WI38 (cell line): ENCODE results near the gene SHPK.

Source experiments
- H3K4me3 ChIP-seq: 2 replicates; pipeline ENCODE4 v1.5.1; 2011; ENCODE audit warnings: low read depth, mild to moderate bottlenecking, control low read depth, low read length
- TF ChIP-seq, protein P1 (sequence below): IDR thresholded peaks from 2 replicates; pipeline ENCODE4 v1.5.1; 2012; ENCODE audit warnings: low read depth, mild to moderate bottlenecking, control low read depth, low read length

The SHPK gene

DNA sequence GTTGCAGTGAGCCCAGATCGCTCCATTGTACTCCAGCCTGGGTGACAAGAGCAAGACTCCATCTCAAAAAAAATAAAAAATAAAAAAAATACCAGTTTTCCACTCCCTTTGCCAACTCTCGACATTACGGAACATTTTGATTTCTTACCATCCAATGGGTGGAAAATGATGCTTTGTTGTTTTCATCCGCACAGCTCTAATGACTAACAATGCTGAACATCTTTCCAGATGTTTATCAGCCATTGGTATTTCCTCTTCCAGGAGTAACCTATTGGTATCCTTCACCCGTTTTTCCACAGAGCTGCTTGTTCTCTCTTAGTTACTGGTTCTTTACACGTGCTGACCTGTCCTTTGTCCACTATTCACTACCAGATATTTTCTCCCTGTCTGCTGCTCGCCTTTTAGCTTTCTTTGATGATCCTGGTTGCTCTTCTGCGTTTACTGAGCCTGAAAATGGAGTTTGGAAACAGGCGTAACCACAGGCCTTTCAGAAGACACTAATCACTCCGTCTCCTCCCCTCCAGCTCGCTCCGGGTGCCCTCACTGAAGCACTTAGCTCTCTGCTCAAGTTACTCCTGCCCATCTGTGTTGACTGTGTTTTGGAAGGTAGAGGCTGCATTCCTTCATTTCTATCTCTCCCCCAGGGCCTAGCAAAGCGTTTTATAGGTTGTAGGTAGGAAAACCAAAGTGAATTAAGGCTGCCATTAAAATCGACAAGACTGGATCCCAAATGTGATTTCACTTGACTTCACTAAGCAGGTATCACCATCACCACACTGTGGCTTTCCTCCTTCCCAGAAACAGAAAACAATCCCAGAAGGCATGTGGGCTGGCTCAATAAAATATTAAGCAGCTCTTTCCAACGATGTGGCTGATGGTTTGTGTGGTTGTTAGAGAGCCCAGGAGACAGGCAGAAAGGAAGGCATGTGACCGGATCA, 8.9 kb downstream of the SHPK start:
- TF ChIP-seq, protein P1, sequence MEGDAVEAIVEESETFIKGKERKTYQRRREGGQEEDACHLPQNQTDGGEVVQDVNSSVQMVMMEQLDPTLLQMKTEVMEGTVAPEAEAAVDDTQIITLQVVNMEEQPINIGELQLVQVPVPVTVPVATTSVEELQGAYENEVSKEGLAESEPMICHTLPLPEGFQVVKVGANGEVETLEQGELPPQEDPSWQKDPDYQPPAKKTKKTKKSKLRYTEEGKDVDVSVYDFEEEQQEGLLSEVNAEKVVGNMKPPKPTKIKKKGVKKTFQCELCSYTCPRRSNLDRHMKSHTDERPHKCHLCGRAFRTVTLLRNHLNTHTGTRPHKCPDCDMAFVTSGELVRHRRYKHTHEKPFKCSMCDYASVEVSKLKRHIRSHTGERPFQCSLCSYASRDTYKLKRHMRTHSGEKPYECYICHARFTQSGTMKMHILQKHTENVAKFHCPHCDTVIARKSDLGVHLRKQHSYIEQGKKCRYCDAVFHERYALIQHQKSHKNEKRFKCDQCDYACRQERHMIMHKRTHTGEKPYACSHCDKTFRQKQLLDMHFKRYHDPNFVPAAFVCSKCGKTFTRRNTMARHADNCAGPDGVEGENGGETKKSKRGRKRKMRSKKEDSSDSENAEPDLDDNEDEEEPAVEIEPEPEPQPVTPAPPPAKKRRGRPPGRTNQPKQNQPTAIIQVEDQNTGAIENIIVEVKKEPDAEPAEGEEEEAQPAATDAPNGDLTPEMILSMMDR, result no peak
- H3K4me3 ChIP-seq, result no peak overlapping the region

DNA sequence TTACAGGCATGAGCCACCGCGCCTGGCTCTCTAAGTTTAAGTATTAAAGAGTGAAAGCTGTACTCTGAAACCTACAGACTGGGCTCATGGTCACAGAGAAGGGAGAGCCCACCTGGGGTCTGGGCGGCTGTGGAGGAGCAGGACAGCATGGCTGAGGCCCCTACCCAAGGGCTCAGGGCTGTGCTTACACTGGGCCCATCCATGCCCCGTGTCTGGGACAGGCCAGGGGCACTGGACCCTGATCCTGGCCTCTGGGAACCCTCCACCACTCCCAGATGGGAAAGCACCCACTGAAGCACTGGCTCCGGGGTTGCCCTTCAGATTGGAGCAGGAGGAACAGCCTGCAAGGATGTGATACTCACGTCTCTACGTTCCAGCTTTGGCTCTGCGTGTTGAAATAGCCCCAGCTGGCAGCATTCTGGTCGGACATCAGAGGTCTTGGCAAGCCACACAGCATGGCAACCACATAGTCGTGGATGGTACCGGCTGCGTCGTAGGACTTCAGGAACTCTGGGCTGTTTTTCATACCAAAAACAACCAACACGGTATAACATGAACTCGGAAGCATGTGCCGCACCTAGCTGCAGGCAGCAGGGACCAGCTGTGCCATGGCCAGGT, 13.0 kb downstream of the SHPK start:
- TF ChIP-seq, protein P1, result no peak
- no peak overlapping the region for H3K4me3 ChIP-seq

DNA sequence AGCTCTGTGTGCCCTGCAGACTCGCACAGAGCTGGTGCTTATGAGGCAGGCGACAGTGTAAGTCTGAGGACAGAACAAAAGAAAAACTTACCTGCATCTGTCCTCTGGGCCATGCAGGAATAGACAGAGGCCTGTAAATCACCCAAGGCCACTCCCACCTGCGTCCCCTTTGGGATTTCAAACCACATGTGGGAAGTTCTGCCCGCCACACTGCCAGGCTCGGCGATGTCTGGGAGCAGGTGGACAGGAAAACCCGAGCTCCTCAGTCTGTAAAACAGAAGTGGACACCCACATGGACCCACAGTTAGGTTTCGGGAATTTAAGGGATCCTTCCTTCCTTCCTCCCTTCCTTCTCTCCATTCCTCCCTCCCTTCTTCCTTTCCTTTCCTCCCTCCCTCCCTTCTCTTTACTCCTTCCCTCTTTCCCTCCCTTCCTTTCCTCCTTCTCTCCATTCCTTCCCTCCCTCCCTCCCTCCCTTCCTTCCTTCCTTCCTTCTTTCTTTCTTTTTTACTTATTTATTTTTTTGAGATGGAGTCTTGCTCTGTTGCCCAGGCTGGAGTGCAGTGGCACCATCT, 14.8 kb downstream of the SHPK start:
- H3K4me3 ChIP-seq, result no peak overlapping the region
- TF ChIP-seq, protein P1, result no peak

DNA sequence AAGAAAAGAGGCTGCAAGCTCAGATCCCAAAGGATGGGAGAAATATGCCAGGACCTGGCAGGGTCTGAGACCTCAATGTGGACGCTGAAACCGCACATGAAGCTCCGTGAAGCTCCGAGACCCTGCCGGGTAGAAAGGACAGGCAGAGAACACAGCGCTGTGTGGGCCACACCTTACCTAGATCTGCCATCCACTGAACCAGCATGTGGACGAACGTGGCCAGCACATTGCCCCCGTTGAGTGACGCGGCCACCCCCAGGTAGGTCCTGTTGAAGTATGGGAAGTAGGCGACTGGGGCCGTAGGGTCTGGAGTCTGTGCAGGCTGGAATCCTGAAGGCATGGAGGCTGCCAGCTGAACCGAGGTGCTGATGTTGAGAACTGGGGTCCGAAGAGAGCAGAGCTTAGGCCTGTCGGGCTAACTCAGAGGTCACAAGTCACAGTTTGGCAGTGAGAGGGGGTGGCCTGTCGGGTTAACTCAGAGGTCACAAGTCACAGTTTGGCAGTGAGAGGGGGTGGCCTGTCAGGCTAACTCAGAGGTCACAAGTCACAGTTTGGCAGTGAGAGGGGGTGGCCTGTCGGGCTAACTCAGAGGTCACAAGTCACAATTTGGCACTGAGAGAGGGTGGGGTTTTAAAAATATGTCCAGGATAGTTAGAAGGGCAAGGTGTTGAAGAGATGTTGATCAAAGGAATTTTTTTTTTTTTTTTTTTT, 20.7 kb downstream of the SHPK start:
- no peak overlapping the region for H3K4me3 ChIP-seq
- TF ChIP-seq, protein P1, result no peak

DNA sequence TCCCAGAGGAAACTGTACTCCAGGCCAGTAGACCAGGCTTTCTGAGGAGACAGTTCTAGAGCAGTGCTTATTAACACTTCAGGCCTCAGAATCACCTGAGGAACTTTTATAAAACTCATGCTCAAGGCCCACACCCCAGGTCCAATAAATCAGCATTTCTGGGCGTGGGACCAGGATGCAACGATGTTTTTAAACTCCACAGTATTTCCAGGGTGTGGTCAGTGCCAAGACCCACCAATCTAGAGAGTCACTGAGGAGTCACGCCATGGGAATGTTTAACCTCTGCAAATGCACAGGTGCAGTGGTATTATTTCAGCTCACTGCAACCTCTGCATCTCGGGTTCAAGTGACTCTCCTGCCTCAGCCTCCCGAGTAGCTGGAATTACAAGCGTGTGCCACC, 22.9 kb downstream of the SHPK start:
- no peak overlapping the region for H3K4me3 ChIP-seq
- TF ChIP-seq, protein P1, result no peak

DNA sequence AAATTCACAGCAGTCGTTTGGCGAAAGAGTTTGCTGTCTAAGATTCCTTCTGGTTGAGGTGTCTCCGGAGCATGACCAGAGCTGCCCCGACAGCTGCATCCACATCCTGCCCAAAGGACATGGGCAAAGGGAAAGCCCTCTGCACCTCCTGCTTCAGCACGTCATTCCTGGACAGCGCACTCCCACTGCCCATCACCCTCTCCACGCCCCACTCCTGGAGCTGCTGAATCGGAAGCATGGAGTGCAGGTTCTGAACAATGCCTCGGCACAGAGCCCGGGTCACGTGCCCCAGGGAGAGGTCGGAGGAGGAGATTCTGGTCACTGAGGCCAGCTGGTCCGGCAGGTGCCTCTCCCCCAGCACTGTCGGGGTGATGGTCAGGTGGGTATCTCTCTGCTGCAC, 25.5 kb downstream of the SHPK start:
- TF ChIP-seq, protein P1, result no peak
- no peak overlapping the region for H3K4me3 ChIP-seq
